GM12874 (cell line): ENCODE measurements around the gene CYP39A1.

Experiments used
- TF ChIP-seq, protein P1 (sequence below): IDR thresholded peaks from 2 replicates; pipeline ENCODE4 v1.5.1; 2011; ENCODE audit warnings: low read depth, mild to moderate bottlenecking, control low read depth, low read length, moderate library complexity; ENCODE audit not compliant: insufficient read depth

The CYP39A1 gene

GRCh38 chr6:46610862-46611553 is 41.6 kb downstream of the CYP39A1 start:
- TF ChIP-seq, protein P1, sequence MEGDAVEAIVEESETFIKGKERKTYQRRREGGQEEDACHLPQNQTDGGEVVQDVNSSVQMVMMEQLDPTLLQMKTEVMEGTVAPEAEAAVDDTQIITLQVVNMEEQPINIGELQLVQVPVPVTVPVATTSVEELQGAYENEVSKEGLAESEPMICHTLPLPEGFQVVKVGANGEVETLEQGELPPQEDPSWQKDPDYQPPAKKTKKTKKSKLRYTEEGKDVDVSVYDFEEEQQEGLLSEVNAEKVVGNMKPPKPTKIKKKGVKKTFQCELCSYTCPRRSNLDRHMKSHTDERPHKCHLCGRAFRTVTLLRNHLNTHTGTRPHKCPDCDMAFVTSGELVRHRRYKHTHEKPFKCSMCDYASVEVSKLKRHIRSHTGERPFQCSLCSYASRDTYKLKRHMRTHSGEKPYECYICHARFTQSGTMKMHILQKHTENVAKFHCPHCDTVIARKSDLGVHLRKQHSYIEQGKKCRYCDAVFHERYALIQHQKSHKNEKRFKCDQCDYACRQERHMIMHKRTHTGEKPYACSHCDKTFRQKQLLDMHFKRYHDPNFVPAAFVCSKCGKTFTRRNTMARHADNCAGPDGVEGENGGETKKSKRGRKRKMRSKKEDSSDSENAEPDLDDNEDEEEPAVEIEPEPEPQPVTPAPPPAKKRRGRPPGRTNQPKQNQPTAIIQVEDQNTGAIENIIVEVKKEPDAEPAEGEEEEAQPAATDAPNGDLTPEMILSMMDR = no peak

GRCh38 chr6:46606338-46606737 is 46.3 kb downstream of the CYP39A1 start:
- TF ChIP-seq, protein P1 = no peak

DNA sequence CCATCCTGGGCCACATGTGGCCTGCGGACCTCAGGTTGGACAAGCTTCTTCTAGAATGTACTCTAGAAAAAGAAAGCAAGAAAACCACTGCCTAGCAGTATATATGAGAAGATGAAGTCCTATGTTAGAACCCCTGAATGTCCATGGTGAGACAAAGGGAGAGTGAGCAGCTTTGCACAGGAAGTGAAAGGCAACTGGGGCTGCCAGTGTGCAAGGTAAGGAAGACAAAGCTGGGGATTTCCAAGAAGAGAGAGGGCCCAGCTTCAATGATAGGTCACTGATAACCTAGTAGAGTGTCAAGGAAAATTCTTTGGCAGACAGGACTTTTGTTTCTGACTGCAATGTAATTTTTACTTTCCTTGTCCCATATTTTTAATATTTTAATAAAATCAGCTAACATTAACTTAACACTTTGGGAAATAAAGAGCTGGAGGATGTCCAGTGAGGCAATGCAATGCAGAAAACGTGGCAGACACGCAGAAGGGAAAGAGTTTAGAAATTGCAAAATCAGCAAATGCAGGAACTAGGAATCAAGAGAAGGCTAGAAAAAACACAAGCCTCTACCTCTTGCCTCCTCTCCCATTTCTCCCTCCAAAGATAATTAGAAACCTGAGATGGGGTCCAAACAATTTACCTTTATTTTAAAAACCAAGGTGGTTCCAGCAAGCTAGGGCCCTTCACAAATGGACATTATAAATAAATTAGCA is 47.4 kb downstream of the CYP39A1 start:
- TF ChIP-seq, protein P1 = no peak

- TF ChIP-seq, protein P1 = no peak
Measured at GRCh38 chr6:46598215-46598614, 54.4 kb downstream of the CYP39A1 start.

- TF ChIP-seq, protein P1 = no peak
Measured at GRCh38 chr6:46592740-46593139, 59.9 kb downstream of the CYP39A1 start.

DNA sequence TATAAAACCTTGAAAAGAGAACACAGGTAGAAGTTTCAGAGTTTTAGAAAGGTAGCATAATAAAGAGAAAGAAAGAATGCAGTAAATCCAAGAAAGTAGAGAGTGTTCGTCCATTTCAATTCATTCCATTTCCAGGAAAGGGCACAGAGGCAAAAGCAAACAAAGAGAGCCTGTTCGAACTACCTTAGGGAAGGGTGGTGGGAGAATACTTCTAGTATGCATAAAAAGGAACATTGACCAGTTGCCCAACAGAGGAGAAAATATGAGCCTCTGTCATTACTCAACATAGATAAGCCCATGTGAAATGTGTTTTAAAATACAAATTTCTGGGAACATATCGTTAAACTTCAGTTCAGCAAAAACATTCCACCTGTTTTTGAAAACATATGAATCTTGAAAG is 60.6 kb downstream of the CYP39A1 start:
- TF ChIP-seq, protein P1 = no peak

DNA sequence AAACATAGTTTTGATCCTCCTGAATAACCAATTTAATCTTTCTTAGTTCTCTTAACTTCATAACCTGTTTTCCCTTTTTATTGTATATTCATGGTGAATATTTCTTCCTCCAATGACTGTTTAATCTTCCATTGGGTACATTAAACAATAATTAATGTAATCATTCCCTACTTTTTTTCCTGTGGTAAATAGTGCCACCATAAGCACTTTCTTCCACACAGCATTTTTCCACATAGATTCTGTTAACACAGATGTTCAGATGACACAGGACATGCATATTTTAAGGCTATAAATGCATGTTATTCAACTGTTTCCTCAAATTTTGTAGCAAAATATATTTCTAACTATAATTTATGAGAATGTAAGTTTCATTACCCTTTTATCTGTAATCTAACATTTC is 61.9 kb downstream of the CYP39A1 start:
- TF ChIP-seq, protein P1 = no peak
